ENCODE measurements around the gene NRG4.
"Not testable (repeated sequence)": the region's sequence is repeated elsewhere in the genome, so short reads cannot be mapped to it uniquely, and the experiment has no call there.

NRG4 gene

DNA sequence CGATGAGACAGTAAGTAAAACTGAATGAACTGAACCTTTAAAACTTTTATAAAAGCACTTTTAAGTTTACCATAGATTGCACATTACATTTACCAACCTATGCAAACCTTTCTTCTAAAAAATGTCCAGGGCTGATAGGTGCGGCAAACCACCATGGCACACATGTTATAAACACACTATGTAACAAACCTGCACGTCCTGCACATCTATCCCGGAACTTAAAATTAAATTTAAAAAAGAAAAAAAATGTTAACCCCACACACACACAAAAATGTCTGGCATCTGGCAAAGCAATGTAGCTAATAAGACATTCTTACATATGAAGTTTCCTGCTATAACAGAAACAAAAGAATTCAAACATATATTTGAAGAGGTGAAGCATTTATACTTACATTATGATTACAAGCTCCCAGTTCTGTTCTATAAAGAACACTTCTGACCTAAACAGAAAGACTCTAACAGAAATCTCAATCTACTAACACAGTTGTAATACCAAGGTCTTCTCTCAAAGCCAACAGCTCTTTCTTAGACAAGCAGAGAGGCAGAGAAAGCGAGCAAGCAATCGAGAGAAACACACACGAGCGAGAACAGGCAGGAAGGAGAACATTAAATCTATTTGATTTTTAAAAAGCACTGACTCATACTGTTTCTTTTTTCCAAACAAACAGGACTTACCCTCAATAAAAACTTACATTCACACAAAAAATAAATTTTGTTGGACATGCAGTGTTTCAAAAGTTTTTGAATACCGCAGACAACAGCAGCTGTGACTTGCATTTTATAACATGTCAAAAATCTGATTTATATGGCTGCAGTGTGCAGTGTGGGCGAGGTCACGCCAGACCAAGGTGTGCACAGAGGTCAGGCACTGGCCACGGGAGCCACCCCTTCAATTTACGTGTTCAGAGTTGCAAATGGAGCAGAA, at the start of gene NRG4:
TSS of gene NRG4 (minus strand) at position 798 of the 925 bp plus-strand sequence. CDS start 1,194 bp downstream, outside the sequence.
- no peak for DNase-seq (ENCODE audit: extremely low read depth in 1 of 2, low read depth in 1 of 2)

- no peak for DNase-seq (ENCODE audit: extremely low read depth in 1 of 2, low read depth in 1 of 2)
These were observed 49.5 kb upstream of the NRG4 start for GRCh38 chr15:76061700-76062099.

- DNase-seq (ENCODE audit: extremely low read depth in 1 of 2, low read depth in 1 of 2), result no peak
These were observed 48.1 kb upstream of the NRG4 start for GRCh38 chr15:76060118-76060989.

DNA sequence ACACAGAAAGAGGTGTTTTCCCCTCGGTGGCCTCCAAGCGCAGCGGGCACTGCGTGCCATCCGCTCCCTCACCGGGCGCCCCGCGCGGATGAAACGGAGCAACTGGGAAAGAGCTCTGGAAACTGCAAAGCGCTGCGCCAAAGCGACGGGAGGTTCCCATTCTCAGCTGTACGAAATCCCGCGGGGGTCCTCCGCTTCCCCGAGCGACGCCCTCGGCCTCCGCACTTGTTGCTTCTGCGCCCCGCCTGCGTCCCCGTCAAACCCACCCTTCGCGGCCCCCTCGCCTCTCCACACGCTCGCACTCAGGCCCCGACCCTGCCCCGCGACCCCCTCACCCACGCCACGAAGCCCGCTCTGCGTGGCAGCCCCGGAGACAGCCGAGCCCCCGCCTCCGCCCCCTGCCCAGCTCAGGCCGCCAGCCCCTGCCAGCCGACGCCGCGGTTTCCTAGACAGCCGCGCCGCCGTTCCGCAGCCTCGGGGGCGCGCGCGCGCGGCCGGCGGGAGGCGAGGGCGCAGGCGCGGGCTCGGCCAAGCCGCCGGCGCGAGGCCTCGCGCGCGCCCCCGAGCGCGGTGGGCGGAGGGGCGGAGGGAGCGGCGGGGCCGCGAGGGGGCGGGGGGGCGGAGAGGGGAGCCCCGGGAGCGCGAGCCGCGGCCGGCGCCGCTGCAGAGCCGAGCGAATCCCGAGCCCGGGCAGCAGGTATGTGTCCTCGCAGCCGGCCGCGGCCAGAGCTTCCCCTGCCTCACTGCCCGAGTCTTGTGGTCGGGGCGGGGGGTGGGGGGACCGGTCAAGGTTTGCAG, 47.3 kb upstream of the NRG4 start, which contains the start of gene TMEM266:
TSS of gene TMEM266 (plus strand) at position 666 of the 798 bp plus-strand sequence. CDS start 74,279 bp downstream, outside the sequence.
- DNase-seq (ENCODE audit: extremely low read depth in 1 of 2, low read depth in 1 of 2), result no peak

- DNase-seq (ENCODE audit: extremely low read depth in 1 of 2, low read depth in 1 of 2), result no peak
These were observed 46.6 kb upstream of the NRG4 start for GRCh38 chr15:76058714-76059319.

DNA sequence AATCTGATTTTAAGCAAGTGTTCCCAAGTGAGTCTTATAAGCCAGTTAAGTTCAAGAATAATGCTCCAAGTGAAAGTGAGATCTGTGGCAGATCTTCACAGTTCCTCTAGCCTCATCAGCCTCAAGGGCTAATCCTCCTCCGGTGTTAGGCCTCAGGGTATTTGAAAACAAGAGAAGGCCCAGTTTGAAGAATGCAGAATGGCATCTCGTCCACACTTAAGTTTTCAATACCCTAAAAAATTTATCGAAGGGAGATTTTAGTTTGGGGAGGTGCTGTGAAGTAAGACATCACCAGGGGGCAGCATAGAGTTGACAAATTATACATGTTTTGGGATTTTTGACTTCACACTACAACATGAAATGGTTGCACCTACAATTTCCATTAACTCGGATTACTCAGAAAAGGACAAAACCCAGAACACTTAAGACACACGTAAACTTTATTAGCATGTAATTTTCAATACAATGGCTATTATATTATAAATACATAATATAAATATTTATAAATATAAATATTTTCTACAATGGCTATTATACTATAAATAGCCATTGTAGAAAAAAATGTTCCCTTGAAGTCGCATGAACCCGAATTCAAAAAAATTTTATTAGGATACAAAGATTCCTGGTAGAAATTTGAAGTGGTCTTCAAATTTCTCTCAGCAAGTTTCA, 45.2 kb upstream of the NRG4 start:
- DNase-seq (ENCODE audit: extremely low read depth in 1 of 2, low read depth in 1 of 2), result peak in 1 of 2 donors; percentile 7

GRCh38 chr15:76056931-76057330, 44.7 kb upstream of the NRG4 start:
- DNase-seq (ENCODE audit: extremely low read depth in 1 of 2, low read depth in 1 of 2), result no peak

DNA sequence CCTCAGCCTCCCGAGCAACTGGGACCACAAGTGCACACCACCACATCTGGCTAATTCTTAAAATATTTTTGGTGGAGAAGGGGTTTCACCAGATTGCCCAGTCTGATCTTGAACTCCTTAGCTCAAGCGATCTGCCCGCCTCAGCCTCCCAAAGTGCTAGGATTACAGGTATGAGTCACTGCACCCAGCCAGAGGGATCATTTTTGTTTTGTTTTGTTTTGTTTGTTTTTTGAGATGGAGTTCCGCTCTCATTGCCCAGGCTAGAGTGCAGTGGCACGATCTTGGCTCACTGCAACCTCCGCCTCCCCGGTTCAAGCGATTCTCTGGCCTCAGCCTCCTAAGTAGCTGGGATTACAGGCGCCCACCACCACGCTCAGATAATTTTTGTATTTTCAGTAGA, 42.0 kb upstream of the NRG4 start:
- not testable (repeated sequence) for DNase-seq (ENCODE audit: extremely low read depth in 1 of 2, low read depth in 1 of 2)

- DNase-seq (ENCODE audit: extremely low read depth in 1 of 2, low read depth in 1 of 2), result no peak
These were observed 26.3 kb upstream of the NRG4 start for GRCh38 chr15:76038512-76038911.

DNA sequence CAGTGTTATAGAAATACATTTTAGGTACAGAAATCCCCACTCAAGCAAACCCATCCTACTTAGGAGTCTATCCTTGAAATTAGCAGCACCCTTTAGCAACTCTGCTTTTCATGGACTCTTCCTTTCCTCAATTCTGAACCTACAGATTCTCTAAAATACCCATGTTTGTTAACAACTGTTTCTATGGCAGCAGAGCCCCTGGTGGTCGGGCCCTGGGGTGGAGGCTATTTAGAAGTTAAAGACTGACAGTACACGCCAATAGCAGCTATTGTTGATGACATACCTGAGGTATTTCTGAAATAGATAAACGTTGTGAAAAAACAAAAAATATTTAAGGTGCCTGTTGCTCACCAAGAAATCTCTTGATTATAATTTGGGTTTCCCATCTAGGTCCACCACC, 23.4 kb upstream of the NRG4 start:
- no peak for DNase-seq (ENCODE audit: extremely low read depth in 1 of 2, low read depth in 1 of 2)

GRCh38 chr15:76034111-76034510, 21.9 kb upstream of the NRG4 start:
- DNase-seq (ENCODE audit: extremely low read depth in 1 of 2, low read depth in 1 of 2), result no peak

DNA sequence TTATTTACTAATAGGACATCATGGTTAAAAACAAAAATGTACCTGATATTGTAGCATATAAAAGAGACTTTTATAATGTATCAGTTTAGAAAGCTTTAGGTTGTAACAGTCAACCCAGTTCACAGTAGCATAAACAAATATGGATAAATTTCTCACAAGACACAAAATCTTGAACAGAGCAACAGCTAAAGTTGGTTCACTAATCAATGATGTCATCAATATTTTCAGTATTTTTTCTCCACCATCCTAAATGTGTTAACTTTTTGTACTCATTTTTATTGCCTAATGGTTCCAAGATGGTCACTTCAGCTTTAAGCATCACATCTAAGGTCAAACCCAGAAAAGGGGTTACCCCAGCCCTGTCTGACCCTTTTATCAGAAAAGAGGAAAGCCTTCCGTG, 21.2 kb upstream of the NRG4 start:
- no peak for DNase-seq (ENCODE audit: extremely low read depth in 1 of 2, low read depth in 1 of 2)

GRCh38 chr15:76032046-76032445, 19.8 kb upstream of the NRG4 start:
- DNase-seq (ENCODE audit: extremely low read depth in 1 of 2, low read depth in 1 of 2), result no peak

DNA sequence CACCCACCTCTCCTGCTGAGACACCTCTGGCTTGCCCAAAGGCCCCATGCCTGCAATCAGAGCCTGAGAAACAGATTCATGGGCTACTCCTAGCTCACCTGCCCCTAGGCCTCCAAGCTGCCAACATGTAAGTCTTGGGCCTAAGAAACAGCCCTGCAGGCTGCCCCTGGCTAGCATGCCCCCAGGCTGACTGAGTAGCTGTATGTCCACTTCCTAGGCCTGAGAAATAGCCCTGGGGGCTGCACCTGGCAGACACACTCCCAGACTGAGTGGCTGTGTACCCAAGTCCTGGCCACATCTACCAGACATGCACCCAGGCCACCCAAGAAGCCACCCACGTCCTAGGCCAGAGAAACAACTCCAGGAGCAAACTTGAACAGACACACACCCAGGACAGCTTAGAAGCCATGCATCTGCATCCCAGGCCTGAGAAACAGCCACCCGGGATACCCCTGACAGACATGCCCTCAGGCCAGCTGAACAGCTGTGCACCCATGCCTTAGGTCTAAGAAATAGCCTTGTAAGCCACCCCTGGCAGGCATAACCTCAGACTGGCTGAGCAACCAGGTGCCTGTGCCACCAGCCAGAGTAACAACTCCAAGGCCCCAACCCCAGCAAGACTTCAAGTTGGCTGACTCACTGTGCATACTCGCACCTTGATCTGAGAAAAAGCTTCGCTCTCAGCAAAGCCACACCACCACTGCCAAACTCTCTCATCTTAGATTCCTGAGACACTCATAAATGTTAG, 12.0 kb upstream of the NRG4 start:
- DNase-seq (ENCODE audit: extremely low read depth in 1 of 2, low read depth in 1 of 2), result no peak

DNA sequence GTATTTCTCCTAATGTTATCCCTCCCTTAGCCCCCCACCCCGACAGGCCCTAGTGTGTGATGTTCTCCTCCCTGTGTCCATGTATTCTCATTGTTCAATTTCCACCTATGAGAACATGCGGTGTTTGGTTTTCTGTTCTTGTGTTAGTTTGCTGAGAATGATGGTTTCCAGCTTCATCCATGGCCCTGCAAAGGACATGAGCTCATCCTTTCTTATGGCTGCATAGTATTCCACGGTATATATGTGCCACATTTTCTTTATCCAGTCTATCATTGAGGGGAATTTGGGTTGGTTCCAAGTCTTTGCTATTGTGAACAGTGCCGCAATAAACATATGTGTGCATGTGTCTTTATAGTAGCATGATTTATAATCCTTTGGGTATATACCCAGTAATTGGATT, 1.2 kb upstream of the NRG4 start:
- not testable (repeated sequence) for DNase-seq (ENCODE audit: extremely low read depth in 1 of 2, low read depth in 1 of 2)

DNA sequence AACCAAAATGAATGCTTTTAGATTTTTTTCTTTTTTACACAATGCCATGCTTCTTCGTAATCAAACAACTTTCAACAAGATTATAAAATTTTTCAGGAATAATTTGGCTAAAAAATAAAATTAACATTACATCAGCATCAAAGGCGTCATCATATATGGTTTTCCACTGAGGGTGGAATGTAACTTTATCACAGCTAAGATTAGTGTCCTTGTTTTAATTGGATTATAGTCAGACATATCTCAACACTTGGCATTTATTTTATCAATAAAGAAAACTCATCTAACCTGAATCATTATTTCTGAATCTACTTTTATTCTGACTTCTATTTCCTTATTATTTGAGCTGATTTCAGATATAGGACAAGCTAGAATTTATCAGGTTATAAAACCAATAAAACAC, 1.6 kb downstream of the NRG4 start:
- DNase-seq (ENCODE audit: extremely low read depth in 1 of 2, low read depth in 1 of 2), result no peak

- no peak for DNase-seq (ENCODE audit: extremely low read depth in 1 of 2, low read depth in 1 of 2)
These were observed 6.0 kb downstream of the NRG4 start for GRCh38 chr15:76006136-76006778.

DNA sequence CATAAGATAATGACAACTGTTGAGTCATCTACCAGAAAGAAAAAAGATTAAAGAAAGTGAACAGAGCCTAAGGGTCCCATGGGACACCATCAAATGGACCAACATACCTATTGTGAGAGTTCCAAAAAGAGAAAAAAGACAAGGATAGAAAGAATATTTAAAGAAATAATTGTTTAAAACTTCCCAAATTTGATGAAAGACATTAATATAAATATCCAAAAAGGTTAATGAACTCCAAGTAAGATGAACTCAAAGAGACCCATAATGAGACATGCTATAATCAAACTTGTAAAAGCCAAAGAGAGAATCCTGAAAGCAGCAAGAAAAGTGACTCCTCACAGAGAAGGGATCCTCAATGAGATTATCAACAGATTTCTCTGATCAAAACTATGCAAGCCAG, 8.9 kb downstream of the NRG4 start:
- no peak for DNase-seq (ENCODE audit: extremely low read depth in 1 of 2, low read depth in 1 of 2)

GRCh38 chr15:75995611-75996010, 16.6 kb downstream of the NRG4 start:
- no peak for DNase-seq (ENCODE audit: extremely low read depth in 1 of 2, low read depth in 1 of 2)

All from activated CD8-positive, alpha-beta memory T cell treated with anti-CD3 and anti-CD28 coated beads for 1 hour (primary cell).